DOHH2 (cell line): Measurements from ENCODE around the gene NPM1.
"Not testable (repeated sequence)": the region's sequence is repeated elsewhere in the genome, so short reads cannot be mapped to it uniquely, and the experiment has no call there.

ENCODE experiments used
- H3F3A ChIP-seq: fragments of 200-600 bp; sonication (generic), shearing (Covaris generic); 2 replicates; pipeline ENCODE4 v1.6.0; 2016; ENCODE audit warnings: antibody characterized with exemption, mild to moderate bottlenecking; ENCODE audit not compliant: control insufficient read depth, insufficient read depth
- H3K27ac ChIP-seq: fragments of 200-600 bp; sonication (generic); 2 replicates; pipeline ENCODE4 v1.5.1; 2014; ENCODE audit warnings: low read depth, mild to moderate bottlenecking, low read length, moderate library complexity
- H3K27me3 ChIP-seq: fragments of 200-600 bp; sonication (generic); 2 replicates; pipeline ENCODE4 v1.6.1; 2014; ENCODE audit warnings: mild to moderate bottlenecking, low read length, mixed read lengths; ENCODE audit not compliant: control insufficient read depth
- H3K36me3 ChIP-seq: fragments of 200-600 bp; sonication (generic); 2 replicates; pipeline ENCODE4 v1.6.1; 2014; ENCODE audit warnings: mild to moderate bottlenecking, low read length, moderate library complexity, mixed read lengths; ENCODE audit not compliant: control insufficient read depth
- H3K4me1 ChIP-seq: fragments of 200-600 bp; sonication (generic); 2 replicates; pipeline ENCODE4 v1.6.1; 2014; ENCODE audit warnings: mild to moderate bottlenecking, low read length, mixed read lengths; ENCODE audit not compliant: control insufficient read depth
- H3K4me2 ChIP-seq: fragments of 200-600 bp; sonication (generic); 2 replicates; pipeline ENCODE4 v1.6.0; 2014; ENCODE audit warnings: mild to moderate bottlenecking, low read length, moderate library complexity
- H3K4me3 ChIP-seq: fragments of 200-600 bp; sonication (generic); 2 replicates; pipeline ENCODE4 v1.5.1; 2014; ENCODE audit warnings: mild to moderate bottlenecking, low read length, mixed read lengths
- H3K79me2 ChIP-seq: fragments of 200-600 bp; sonication (generic); 2 replicates; pipeline ENCODE4 v1.6.1; 2014; ENCODE audit warnings: mild to moderate bottlenecking, low read length, mixed read lengths; ENCODE audit not compliant: control insufficient read depth
- H3K9me2 ChIP-seq: fragments of 200-600 bp; sonication (generic); replicated peaks from 2 replicates; pipeline ENCODE4 v1.6.1; 2014; ENCODE audit warnings: mild to moderate bottlenecking, low read length, mixed read lengths; ENCODE audit not compliant: control insufficient read depth
- H3K9me3 ChIP-seq: fragments of 200-600 bp; sonication (generic); 2 replicates; pipeline ENCODE4 v1.6.1; 2014; ENCODE audit warnings: antibody characterized with exemption, low read length, mixed read lengths; ENCODE audit not compliant: control insufficient read depth, insufficient read depth
- H4K20me1 ChIP-seq: fragments of 200-600 bp; sonication (generic); 2 replicates; pipeline ENCODE4 v1.6.0; 2014; ENCODE audit warnings: low read depth, mild to moderate bottlenecking, antibody characterized with exemption, low read length, moderate library complexity; ENCODE audit not compliant: control insufficient read depth, insufficient read depth
- EZH2phosphoT487 ChIP-seq: fragments of 200-600 bp; sonication (generic); IDR thresholded peaks from 2 replicates; pipeline ENCODE4 v1.6.1; 2017; ENCODE audit warnings: borderline replicate concordance, mild to moderate bottlenecking, antibody characterized with exemption, low read length, moderate library complexity, mixed read lengths
- TF ChIP-seq, protein P1 (sequence below): fragments of 200-600 bp; sonication (generic); IDR thresholded peaks from one replicate; pipeline ENCODE4 v1.5.1; 2014; ENCODE audit warnings: antibody characterized with exemption, mild to moderate bottlenecking, low read depth, low read length; ENCODE audit not compliant: poor library complexity, severe bottlenecking

NPM1 gene

DNA sequence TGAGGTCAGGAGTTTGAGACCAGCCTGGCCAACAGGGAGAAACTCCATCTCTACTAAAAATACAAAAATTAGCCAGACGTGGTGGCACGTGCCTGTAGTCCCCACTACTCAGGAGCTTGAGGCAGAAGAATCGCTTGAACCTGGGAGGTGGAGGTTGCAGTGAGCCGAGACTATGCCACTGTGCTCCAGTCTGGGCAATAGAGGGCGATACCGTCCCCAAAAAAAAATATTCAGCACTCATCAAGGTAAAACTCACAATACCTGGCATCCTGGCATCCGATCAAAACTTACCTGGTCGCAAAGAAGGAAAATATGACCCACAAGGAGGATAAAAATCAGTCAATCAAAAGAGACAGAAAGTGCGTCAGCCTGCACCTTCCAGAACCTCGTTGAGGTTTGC lies 16.8 kb upstream of the NPM1 start:
- H3K4me1 ChIP-seq, H3K36me3 ChIP-seq, H3K79me2 ChIP-seq, H3K27ac ChIP-seq, H3K4me2 ChIP-seq, H3F3A ChIP-seq, H3K4me3 ChIP-seq, H3K9me2 ChIP-seq, H4K20me1 ChIP-seq, H3K27me3 ChIP-seq, H3K9me3 ChIP-seq: not testable (repeated sequence)
- TF ChIP-seq, protein P1, sequence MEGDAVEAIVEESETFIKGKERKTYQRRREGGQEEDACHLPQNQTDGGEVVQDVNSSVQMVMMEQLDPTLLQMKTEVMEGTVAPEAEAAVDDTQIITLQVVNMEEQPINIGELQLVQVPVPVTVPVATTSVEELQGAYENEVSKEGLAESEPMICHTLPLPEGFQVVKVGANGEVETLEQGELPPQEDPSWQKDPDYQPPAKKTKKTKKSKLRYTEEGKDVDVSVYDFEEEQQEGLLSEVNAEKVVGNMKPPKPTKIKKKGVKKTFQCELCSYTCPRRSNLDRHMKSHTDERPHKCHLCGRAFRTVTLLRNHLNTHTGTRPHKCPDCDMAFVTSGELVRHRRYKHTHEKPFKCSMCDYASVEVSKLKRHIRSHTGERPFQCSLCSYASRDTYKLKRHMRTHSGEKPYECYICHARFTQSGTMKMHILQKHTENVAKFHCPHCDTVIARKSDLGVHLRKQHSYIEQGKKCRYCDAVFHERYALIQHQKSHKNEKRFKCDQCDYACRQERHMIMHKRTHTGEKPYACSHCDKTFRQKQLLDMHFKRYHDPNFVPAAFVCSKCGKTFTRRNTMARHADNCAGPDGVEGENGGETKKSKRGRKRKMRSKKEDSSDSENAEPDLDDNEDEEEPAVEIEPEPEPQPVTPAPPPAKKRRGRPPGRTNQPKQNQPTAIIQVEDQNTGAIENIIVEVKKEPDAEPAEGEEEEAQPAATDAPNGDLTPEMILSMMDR: peak; percentile 28

DNA sequence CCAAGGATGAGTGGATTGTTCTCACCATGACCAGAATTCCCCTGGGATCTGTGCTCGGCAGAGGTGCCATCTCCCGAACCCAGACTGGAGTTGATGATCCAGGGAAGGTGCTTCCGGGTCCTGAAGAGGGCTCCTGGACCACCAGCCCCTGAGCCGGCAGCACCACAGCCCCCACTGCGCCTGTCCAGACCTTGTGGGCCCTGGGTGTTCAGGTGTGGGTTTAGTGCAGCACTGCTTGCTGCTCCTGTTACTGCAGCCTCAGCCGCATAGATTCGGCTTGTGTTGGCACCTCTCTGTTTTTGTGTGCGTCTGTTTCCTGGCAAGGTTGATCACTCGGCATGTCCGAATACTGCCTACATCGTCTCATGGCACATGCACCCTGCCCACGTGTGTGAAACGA lies 16.3 kb upstream of the NPM1 start:
- Histone ChIP-seq H3K9me3 (no peaks in the 10 kb centered on the region), H3K4me1 (no peaks in the 10 kb centered on the region), H3K4me2 (no peak overlapping the region), H3K27me3 (no peaks in the 10 kb centered on the region), H3K9me2 (no peaks in the 10 kb centered on the region), H4K20me1 (no peaks in the 10 kb centered on the region), H3F3A (no peaks in the 10 kb centered on the region), H3K36me3 (no peaks in the 10 kb centered on the region), H3K27ac (no peak overlapping the region), H3K79me2 (no peaks in the 10 kb centered on the region), H3K4me3 (no peak overlapping the region)
- TF ChIP-seq, protein P1: no peak
- no peak for TF ChIP-seq EZH2phosphoT487

DNA sequence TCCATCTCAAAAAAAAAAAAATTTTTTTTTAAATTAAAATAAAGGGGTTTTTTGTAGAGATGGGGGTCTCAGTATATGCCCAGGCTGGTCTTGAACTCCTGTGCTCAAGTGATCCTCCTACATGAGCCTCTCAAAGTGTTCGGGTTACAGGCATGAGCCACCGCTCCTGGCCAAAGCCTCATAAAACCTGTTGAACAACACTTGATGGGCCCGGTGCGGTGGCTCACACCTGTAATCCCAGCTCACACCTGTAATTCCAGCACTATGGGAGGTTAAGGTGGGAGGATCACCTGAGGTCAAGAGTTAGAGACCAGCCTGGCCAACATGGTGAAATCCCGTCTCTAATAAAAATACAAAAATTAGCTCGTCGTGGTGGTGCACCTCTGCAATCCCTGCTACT lies 7.7 kb upstream of the NPM1 start:
- Histone ChIP-seq H3K79me2 (no peaks in the 10 kb centered on the region), H3K27ac (no peak overlapping the region), H3K4me3 (no peak overlapping the region), H4K20me1 (no peaks in the 10 kb centered on the region), H3K4me2 (no peak overlapping the region), H3F3A (no peaks in the 10 kb centered on the region), H3K36me3 (no peaks in the 10 kb centered on the region), H3K9me2 (no peaks in the 10 kb centered on the region), H3K27me3 (0 out of 2 replicates have a peak, but pooled peaks cover 2% of the 10 kb centered on the region), H3K4me1 (no peaks in the 10 kb centered on the region), H3K9me3 (no peaks in the 10 kb centered on the region)
- TF ChIP-seq, protein P1: no peak
- TF ChIP-seq EZH2phosphoT487: no peak

DNA sequence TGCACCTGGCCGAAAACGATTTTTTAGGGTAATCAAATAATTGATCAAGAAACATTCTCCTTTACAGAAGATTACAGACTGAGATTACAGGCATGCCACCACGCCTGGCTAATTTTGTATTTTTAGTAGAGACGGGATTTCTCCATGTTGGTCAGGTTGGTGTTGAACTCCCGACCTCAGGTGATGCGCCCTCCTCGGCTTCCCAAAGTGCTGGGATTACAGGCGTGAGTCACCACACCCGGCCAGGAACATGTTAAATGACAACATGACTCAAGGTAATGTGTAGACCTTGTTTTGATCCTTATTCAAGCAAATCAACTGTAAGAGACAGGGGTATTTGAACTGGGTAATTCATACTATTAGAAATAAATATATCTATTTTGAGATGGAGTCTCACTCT lies 3.2 kb upstream of the NPM1 start:
- not testable (repeated sequence) for H3K9me3 ChIP-seq, H3K4me3 ChIP-seq, H3K27me3 ChIP-seq, H3K4me2 ChIP-seq, H3K27ac ChIP-seq, H3F3A ChIP-seq, H3K9me2 ChIP-seq, H3K4me1 ChIP-seq
- peaks cover 30% of the 10 kb centered on the region for H3K79me2 ChIP-seq
- peaks cover 17% of the 10 kb centered on the region for H3K36me3 ChIP-seq
- peaks cover 14% of the 10 kb centered on the region for H4K20me1 ChIP-seq

DNA sequence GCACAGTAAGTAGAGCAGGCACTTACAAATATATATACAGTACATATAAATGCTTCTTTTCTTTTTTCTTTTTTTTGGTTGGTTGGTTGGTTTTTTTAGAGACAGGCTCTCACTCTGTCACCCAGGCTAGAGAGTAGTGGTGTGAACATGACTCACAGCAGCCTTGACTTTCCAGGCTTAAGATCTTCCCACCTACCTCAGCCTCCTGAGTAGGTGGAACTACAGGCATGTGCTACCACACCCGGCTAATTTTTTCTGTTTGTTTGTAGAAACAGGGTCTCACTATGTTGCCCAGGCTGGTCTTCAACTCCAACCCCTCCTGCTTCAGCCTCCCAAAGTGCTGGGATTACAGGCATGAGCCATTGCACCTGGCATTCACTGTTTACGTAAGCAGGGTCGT lies 2.6 kb upstream of the NPM1 start:
- not testable (repeated sequence) for H3K4me3 ChIP-seq, H3K9me3 ChIP-seq, H3K27me3 ChIP-seq, H3K27ac ChIP-seq, H3K9me2 ChIP-seq, H3K4me2 ChIP-seq
- peaks cover 23% of the 10 kb centered on the region for H3K36me3 ChIP-seq
- H3K79me2 ChIP-seq: peaks cover 36% of the 10 kb centered on the region
- H4K20me1 ChIP-seq: peaks cover 20% of the 10 kb centered on the region
- H3K4me1 ChIP-seq: peaks cover 16% of the 10 kb centered on the region
- peaks cover 12% of the 10 kb centered on the region for H3F3A ChIP-seq
